ENCODE measurements around the gene TRABD2B. TPM values are rescaled to one million over a fixed set of nuclear protein-coding genes. Genes with fewer than 3 reads are reported as not detected.

TRABD2B gene
- total RNA-seq, 1 experiment from 2014 or later, result 0.05 TPM

- TF ChIP-seq ZNF274 (IDR thresholded peaks at IDR 0.05; ENCODE audit: low read depth, low read length), result no peak
- TF ChIP-seq ATF3 (IDR thresholded peaks at IDR 0.05), result no peak
- TF ChIP-seq, protein P1, sequence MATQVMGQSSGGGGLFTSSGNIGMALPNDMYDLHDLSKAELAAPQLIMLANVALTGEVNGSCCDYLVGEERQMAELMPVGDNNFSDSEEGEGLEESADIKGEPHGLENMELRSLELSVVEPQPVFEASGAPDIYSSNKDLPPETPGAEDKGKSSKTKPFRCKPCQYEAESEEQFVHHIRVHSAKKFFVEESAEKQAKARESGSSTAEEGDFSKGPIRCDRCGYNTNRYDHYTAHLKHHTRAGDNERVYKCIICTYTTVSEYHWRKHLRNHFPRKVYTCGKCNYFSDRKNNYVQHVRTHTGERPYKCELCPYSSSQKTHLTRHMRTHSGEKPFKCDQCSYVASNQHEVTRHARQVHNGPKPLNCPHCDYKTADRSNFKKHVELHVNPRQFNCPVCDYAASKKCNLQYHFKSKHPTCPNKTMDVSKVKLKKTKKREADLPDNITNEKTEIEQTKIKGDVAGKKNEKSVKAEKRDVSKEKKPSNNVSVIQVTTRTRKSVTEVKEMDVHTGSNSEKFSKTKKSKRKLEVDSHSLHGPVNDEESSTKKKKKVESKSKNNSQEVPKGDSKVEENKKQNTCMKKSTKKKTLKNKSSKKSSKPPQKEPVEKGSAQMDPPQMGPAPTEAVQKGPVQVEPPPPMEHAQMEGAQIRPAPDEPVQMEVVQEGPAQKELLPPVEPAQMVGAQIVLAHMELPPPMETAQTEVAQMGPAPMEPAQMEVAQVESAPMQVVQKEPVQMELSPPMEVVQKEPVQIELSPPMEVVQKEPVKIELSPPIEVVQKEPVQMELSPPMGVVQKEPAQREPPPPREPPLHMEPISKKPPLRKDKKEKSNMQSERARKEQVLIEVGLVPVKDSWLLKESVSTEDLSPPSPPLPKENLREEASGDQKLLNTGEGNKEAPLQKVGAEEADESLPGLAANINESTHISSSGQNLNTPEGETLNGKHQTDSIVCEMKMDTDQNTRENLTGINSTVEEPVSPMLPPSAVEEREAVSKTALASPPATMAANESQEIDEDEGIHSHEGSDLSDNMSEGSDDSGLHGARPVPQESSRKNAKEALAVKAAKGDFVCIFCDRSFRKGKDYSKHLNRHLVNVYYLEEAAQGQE (IDR thresholded peaks at IDR 0.05; ENCODE audit: low read depth), result no peak
- TF ChIP-seq TCF7L2 (IDR thresholded peaks at IDR 0.05; ENCODE audit: borderline replicate concordance, extremely low read depth, insufficient read depth, insufficient read length), result no peak
- no peak for TF ChIP-seq ZFX (IDR thresholded peaks at IDR 0.05)
- no peak for TF ChIP-seq SRF (IDR thresholded peaks at IDR 0.05; ENCODE audit: low read depth)
- TF ChIP-seq POLR2AphosphoS5 (IDR thresholded peaks at IDR 0.05; ENCODE audit: low read depth, low read length), result no peak
Observed at GRCh38 chr1:47745715-47746609, 251.2 kb downstream of the TRABD2B start (continued).

Measured in HCT116 (cell line).